Measurements from ENCODE around the gene IRF5. TPM values are rescaled to one million over a fixed set of nuclear protein-coding genes. Genes with fewer than 3 reads are reported as not detected.
"Not testable (repeated sequence)": the region's sequence is repeated elsewhere in the genome, so short reads cannot be mapped to it uniquely, and the experiment has no call there.

Gene IRF5
- total RNA-seq, 1 donor from 2014 or later: 19.9 TPM

- Histone ChIP-seq H3K4me3 (ENCODE audit: low read depth, low read length) (peak overlapping the region; percentile 47), H3K36me3 (ENCODE audit: control insufficient read depth, insufficient read depth, low read length) (no peaks in the 10 kb centered on the region), H3K27me3 (ENCODE audit: control insufficient read depth, insufficient read depth, low read length) (peaks cover 15% of the 10 kb centered on the region)
- DNase-seq (ENCODE audit: low read depth): peak; percentile 69
- no peak for TF ChIP-seq CTCF (IDR thresholded peaks at IDR 0.05; ENCODE audit: insufficient read depth, low read length, poor library complexity, severe bottlenecking)
These were observed 27.8 kb upstream of the IRF5 start for GRCh38 chr7:128909625-128910568.

- TF ChIP-seq CTCF (IDR thresholded peaks at IDR 0.05; ENCODE audit: insufficient read depth, low read length, poor library complexity, severe bottlenecking): no peak
- DNase-seq (ENCODE audit: low read depth): no peak
- Histone ChIP-seq H3K36me3 (ENCODE audit: control insufficient read depth, insufficient read depth, low read length) (no peaks in the 10 kb centered on the region), H3K4me3 (ENCODE audit: low read depth, low read length) (peak within 1 kb of the TSS; percentile 47), H3K27me3 (ENCODE audit: control insufficient read depth, insufficient read depth, low read length) (peaks cover 21% of the 10 kb centered on the region)
These were observed 27.2 kb upstream of the IRF5 start, which contains the start of gene KCP for GRCh38 chr7:128910569-128910945. Gene KCP, minus strand, starts transcription at chr7:128910709. Its CDS starts 33 bp downstream, at chr7:128910676.

- DNase-seq (ENCODE audit: low read depth): no peak
- no peak overlapping the region for H3K4me3 ChIP-seq (ENCODE audit: low read depth, low read length)
- H3K27me3 ChIP-seq (ENCODE audit: control insufficient read depth, insufficient read depth, low read length): peaks cover 31% of the 10 kb centered on the region
- no peaks in the 10 kb centered on the region for H3K36me3 ChIP-seq (ENCODE audit: control insufficient read depth, insufficient read depth, low read length)
- TF ChIP-seq CTCF (IDR thresholded peaks at IDR 0.05; ENCODE audit: insufficient read depth, low read length, poor library complexity, severe bottlenecking): no peak
These were observed 26.2 kb upstream of the IRF5 start for GRCh38 chr7:128911423-128912031.

- TF ChIP-seq CTCF (IDR thresholded peaks at IDR 0.05; ENCODE audit: insufficient read depth, low read length, poor library complexity, severe bottlenecking): no peak
- H3K4me3 ChIP-seq (ENCODE audit: low read depth, low read length): no peak overlapping the region
- no peaks in the 10 kb centered on the region for H3K36me3 ChIP-seq (ENCODE audit: control insufficient read depth, insufficient read depth, low read length)
- H3K27me3 ChIP-seq (ENCODE audit: control insufficient read depth, insufficient read depth, low read length): peaks cover 37% of the 10 kb centered on the region
- DNase-seq (ENCODE audit: low read depth): no peak
These were observed 25.4 kb upstream of the IRF5 start for GRCh38 chr7:128912281-128912680.

DNA sequence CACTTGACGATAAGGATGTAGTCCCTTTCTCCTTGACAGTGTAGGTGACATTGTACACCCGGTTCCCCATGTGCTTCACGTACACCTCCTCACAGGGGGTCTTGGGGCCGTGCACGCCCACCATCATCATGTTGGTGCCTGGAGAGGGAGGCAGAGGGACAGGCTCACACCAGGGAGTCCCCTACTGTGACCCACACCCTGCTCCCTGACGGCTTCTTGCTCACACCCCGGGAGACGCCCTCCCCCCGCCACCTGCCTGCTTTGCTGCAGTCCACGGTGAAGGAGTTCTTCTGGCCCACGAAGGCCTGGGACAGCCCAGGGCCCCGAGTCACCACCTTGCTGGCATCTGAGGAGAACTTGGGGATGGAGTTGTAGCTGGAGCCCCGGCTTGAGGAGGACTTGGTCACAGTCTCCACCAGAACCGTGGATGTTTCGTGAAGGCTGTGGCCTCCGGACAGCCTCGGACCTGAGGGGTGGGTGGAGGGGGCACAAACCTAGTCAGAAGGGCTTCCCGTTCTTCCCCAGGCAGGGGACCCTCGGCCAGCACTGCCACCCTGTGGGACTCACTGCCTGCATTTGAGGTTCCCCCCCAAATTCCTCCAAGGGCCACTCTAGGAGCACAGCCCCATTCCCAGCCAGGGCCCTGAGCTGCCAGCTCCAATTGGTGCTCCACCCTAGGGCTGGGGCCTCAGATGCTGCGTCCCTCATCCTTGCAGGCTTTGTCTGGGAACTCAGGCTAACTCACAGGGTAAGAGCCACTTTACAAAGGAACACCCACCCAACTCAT, 24.8 kb upstream of the IRF5 start:
- peaks cover 37% of the 10 kb centered on the region for H3K27me3 ChIP-seq (ENCODE audit: control insufficient read depth, insufficient read depth, low read length)

More for the DNA sequence above, 24.8 kb upstream of the IRF5 start:
- H3K4me3 ChIP-seq (ENCODE audit: low read depth, low read length); H3K36me3 ChIP-seq (ENCODE audit: control insufficient read depth, insufficient read depth, low read length); DNase-seq (ENCODE audit: low read depth): not testable (repeated sequence)

All from kidney epithelial cell (primary cell).